Smooth muscle cell (in vitro differentiated cells): ENCODE measurements around the gene TMEM9. TPM values are rescaled to one million over a fixed set of nuclear protein-coding genes. Genes with fewer than 3 reads are reported as not detected.

Experiments
- DNase-seq: peaks from one replicate; lab custom pipeline; 2025; ENCODE audit not compliant: unreplicated experiment; lab: John Stamatoyannopoulos, UW
- H2AFZ ChIP-seq: fragments of 200-600 bp; sonication (generic); 2 replicates; pipeline ENCODE4 v1.6.0; 2016; ENCODE audit warnings: antibody characterized with exemption, low read depth, mild to moderate bottlenecking
- H3F3A ChIP-seq: fragments of 200-600 bp; sonication (generic); 2 replicates; pipeline ENCODE4 v1.6.0; 2017; ENCODE audit warnings: antibody characterized with exemption, low read depth
- H3K27ac ChIP-seq: fragments of 200-600 bp; sonication (generic); 2 replicates; pipeline ENCODE4 v1.5.1; 2016; ENCODE audit warnings: low read depth, mild to moderate bottlenecking
- H3K27me3 ChIP-seq: fragments of 200-600 bp; sonication (generic); 2 replicates; pipeline ENCODE4 v1.6.1; 2016; ENCODE audit warnings: low read depth, mild to moderate bottlenecking
- H3K36me3 ChIP-seq: fragments of 200-600 bp; sonication (generic); 2 replicates; pipeline ENCODE4 v1.5.1; 2016; ENCODE audit warnings: low read depth
- H3K4me1 ChIP-seq: fragments of 200-600 bp; sonication (generic); 2 replicates; pipeline ENCODE4 v1.5.1; 2016; ENCODE audit warnings: low read depth
- H3K4me2 ChIP-seq: fragments of 200-600 bp; sonication (generic); 2 replicates; pipeline ENCODE4 v1.6.0; 2016; ENCODE audit warnings: mild to moderate bottlenecking
- H3K4me3 ChIP-seq: fragments of 200-600 bp; sonication (generic); 2 replicates; pipeline ENCODE4 v1.5.1; 2016; ENCODE audit warnings: mild to moderate bottlenecking
- H3K79me2 ChIP-seq: fragments of 200-600 bp; sonication (generic); 2 replicates; pipeline ENCODE4 v1.6.0; 2016; ENCODE audit warnings: low read depth, mild to moderate bottlenecking
- H3K9ac ChIP-seq: fragments of 200-600 bp; sonication (generic); 2 replicates; pipeline ENCODE4 v1.6.0; 2016; ENCODE audit warnings: low read depth
- H3K9me3 ChIP-seq: fragments of 200-600 bp; sonication (generic); replicated peaks from 2 replicates; pipeline ENCODE4 v1.5.1; 2016; ENCODE audit warnings: low read depth
- H4K20me1 ChIP-seq: fragments of 200-600 bp; sonication (generic); 2 replicates; pipeline ENCODE4 v1.6.0; 2016; ENCODE audit warnings: low read depth
- WGBS: methylation state at CpG from one replicate; pipeline ENCODE4 v1.1.7; 2016; ENCODE audit warnings: low lambda C conversion rate; 5-methylcytosine and 5-hydroxymethylcytosine counted together
- polyA plus RNA-seq: library from polyadenylated mRNA; unstranded; fragments of >200 nt; fragmentation: Nextera tagmentation; extraction: Ambion mirVana; gene quantifications from 2 replicates; pipeline ENCODE4 v1.2.1, GENCODE V29; 2016
- total RNA-seq: library from RNA; depleted of rRNA; stranded (reverse); fragments of >200 nt; gene quantifications from 2 replicates; pipeline ENCODE4 v1.2.3, GENCODE V29; 2014
- TF ChIP-seq, protein P1 (sequence below): fragments of 200-600 bp; sonication (generic); IDR thresholded peaks from 2 replicates; pipeline ENCODE4 v1.5.1; 2017; ENCODE audit warnings: borderline replicate concordance, mild to moderate bottlenecking, antibody characterized with exemption; ENCODE audit not compliant: insufficient read depth, poor library complexity, severe bottlenecking

The TMEM9 gene
- total and polyA plus RNA-seq, 2 experiments from 2014 or later = 153 to 211 TPM

DNA sequence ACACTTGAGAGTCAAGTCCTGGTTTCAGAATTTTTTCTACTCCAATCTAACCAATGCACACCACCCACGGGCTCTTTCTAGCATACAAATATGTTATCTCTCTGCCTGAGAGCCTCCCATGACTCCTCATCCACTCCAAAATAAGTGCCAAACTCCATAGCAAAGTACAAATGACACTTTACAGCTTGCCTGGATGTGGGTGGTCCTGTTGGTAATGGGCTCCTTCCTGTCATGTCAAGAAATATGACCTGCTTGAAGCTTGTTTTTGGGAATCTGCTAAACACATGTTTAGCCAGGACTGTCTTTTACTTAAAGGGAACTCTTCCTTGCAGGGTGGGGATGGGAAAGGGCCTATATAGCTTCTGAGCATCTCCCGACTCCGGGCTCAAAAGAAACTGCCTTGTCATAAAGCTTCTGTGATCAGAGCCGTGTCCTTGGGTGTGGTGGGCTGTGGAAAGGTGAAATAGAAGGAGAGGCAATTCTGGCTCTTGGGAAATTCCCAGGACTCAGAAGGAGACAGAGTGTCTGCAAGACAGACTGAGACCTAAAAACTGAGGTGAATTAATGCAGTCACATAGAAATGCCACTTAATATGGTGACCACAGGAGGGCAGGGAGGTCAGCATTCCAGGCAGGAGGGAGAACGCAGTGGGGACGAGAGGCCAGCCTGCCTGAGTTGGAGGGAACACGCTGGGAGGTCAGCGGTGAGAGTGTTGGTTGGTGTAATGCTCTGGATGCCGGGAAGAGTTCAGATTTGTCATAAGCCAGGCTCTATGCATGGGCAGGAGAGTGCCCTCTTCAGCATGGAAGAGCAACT lies 30.2 kb upstream of the TMEM9 start:
- WGBS = 28% methylated on average over 9 of the region's 9 CpGs
- TF ChIP-seq, protein P1, sequence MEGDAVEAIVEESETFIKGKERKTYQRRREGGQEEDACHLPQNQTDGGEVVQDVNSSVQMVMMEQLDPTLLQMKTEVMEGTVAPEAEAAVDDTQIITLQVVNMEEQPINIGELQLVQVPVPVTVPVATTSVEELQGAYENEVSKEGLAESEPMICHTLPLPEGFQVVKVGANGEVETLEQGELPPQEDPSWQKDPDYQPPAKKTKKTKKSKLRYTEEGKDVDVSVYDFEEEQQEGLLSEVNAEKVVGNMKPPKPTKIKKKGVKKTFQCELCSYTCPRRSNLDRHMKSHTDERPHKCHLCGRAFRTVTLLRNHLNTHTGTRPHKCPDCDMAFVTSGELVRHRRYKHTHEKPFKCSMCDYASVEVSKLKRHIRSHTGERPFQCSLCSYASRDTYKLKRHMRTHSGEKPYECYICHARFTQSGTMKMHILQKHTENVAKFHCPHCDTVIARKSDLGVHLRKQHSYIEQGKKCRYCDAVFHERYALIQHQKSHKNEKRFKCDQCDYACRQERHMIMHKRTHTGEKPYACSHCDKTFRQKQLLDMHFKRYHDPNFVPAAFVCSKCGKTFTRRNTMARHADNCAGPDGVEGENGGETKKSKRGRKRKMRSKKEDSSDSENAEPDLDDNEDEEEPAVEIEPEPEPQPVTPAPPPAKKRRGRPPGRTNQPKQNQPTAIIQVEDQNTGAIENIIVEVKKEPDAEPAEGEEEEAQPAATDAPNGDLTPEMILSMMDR = peak; percentile 31
- Histone ChIP-seq H3K27me3 (peaks cover 15% of the 10 kb centered on the region), H3K9ac (peak overlapping the region; percentile 5), H2AFZ (no peak overlapping the region), H4K20me1 (no peaks in the 10 kb centered on the region), H3K27ac (peak overlapping the region; percentile 50), H3K4me3 (no peak overlapping the region), H3K4me2 (peak overlapping the region; percentile 32), H3F3A (peaks cover 8% of the 10 kb centered on the region), H3K36me3 (no peaks in the 10 kb centered on the region), H3K79me2 (no peaks in the 10 kb centered on the region), H3K9me3 (no peaks in the 10 kb centered on the region), H3K4me1 (peaks cover 5% of the 10 kb centered on the region)
- DNase-seq = no peak

DNA sequence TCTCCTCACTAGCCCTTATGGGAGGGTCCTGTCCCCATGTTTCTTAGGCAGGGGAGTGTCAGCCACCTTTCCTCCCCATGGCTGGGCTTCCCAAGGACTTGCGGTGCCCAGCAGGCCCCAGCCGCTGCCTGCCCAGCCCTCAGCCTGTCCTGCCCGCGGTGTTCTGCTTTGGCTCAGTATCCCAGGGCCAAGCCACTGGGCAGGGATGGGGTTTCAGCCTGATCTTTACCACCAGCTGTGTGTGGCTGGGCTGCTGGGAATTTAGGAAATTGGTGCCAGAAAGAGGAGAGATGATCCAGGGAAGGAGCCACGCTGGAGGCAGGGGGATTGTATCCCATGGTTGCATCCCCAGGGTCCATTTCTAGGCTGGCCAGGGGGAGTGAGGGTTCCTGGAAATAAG lies 29.5 kb upstream of the TMEM9 start:
- Histone ChIP-seq H3K4me3 (no peak overlapping the region), H3K9me3 (no peaks in the 10 kb centered on the region), H4K20me1 (no peaks in the 10 kb centered on the region), H3K27ac (no peak overlapping the region), H3K79me2 (no peaks in the 10 kb centered on the region), H3K4me1 (peaks cover 5% of the 10 kb centered on the region), H3K9ac (no peak overlapping the region), H3K27me3 (peaks cover 15% of the 10 kb centered on the region), H2AFZ (no peak overlapping the region), H3K4me2 (no peak overlapping the region), H3F3A (peaks cover 8% of the 10 kb centered on the region), H3K36me3 (no peaks in the 10 kb centered on the region)
- no peak for DNase-seq
- 95% methylated on average over 5 of the region's 5 CpGs for WGBS
- TF ChIP-seq, protein P1 = no peak

DNA sequence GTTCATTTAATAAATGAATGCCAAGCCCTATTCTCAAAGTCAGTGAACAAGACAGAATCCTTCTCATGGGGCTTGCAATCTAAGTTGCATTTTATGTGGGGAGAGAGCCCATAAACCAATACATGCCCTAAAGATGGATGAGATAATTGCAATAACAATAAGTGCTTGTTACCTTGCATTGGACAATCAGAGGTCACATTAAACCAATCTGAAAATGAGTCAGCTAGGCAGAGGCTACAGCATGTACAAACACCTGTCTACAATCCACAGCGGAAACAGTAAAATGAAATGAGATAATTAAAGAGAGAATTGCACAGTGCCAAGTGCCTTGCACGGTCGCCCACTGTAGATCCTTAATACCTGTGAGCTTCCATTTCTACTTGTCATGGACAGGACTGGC lies 28.9 kb upstream of the TMEM9 start:
- no peak for DNase-seq
- Histone ChIP-seq H3K4me2 (no peak overlapping the region), H3F3A (peaks cover 8% of the 10 kb centered on the region), H3K9ac (no peak overlapping the region), H3K4me3 (no peak overlapping the region), H3K27ac (no peak overlapping the region), H3K79me2 (no peaks in the 10 kb centered on the region), H3K9me3 (no peaks in the 10 kb centered on the region), H3K4me1 (peaks cover 5% of the 10 kb centered on the region), H3K36me3 (no peaks in the 10 kb centered on the region), H4K20me1 (no peaks in the 10 kb centered on the region), H3K27me3 (peaks cover 15% of the 10 kb centered on the region), H2AFZ (no peak overlapping the region)
- WGBS = 85% methylated on average over 3 of the region's 3 CpGs
- TF ChIP-seq, protein P1 = no peak

DNA sequence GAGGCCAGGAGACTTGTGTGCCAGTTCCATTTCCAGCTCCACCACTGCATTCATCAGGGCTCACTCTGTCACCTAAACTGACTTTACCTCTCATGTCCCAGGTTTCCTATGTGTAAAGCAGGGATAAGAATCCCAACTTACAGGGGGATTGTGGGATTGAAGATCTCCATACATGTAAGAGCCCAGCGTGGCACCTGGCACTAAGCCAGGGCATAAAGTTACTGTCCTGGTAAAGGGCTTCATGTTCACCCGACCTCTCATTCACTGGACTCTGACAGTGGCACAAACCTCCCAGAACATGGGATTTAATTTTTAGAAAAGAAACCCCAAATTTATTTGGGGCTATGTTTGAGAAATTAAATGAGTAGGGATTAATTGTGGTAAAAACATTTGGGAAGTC lies 27.5 kb upstream of the TMEM9 start:
- Histone ChIP-seq H3K4me1 (peaks cover 5% of the 10 kb centered on the region), H3K27ac (no peak overlapping the region), H3K36me3 (no peaks in the 10 kb centered on the region), H3K4me3 (no peak overlapping the region), H3K9ac (no peak overlapping the region), H3K9me3 (no peaks in the 10 kb centered on the region), H3K79me2 (no peaks in the 10 kb centered on the region), H4K20me1 (no peaks in the 10 kb centered on the region), H2AFZ (no peak overlapping the region), H3K4me2 (no peak overlapping the region), H3K27me3 (peaks cover 15% of the 10 kb centered on the region), H3F3A (peaks cover 8% of the 10 kb centered on the region)
- TF ChIP-seq, protein P1 = no peak
- WGBS = 75% methylated on average over 2 of the region's 2 CpGs
- no peak for DNase-seq
